ENCODE measurements around the gene NRCAM.

GRCh38 chr7:108247614-108248013 is 208.6 kb downstream of the NRCAM start:
- TF ChIP-seq ZNF292 (tag by site-specific recombination; IDR thresholded peaks at IDR 0.05; ENCODE audit: borderline replicate concordance, low read depth) (no peak), ZNF692 (tag by site-specific recombination; IDR thresholded peaks at IDR 0.05) (no peak), ZNF335 (tag by site-specific recombination; conservative IDR thresholded peaks at IDR 0.05) (no peak), ZBTB49 (tag by site-specific recombination; IDR thresholded peaks at IDR 0.05; ENCODE audit: low read depth) (no peak), ZNF274 (IDR thresholded peaks at IDR 0.05; ENCODE audit: low read length) (no peak), ZNF274 (tag by site-specific recombination; IDR thresholded peaks at IDR 0.05; ENCODE audit: borderline replicate concordance) (no peak), ZNF2 (tag by site-specific recombination; IDR thresholded peaks at IDR 0.05) (no peak), ZNF140 (tag by site-specific recombination; IDR thresholded peaks at IDR 0.05) (no peak)
